RPMI7951 (cell line): ENCODE data around the gene ANKLE1. TPM values are rescaled to one million over a fixed set of nuclear protein-coding genes. Genes with fewer than 3 reads are reported as not detected.
"Not testable (repeated sequence)": the region's sequence is repeated elsewhere in the genome, so short reads cannot be mapped to it uniquely, and the experiment has no call there.

ENCODE experiments used
- DNase-seq: peaks from one replicate; pipeline ENCODE4 v3.0.0-alpha.2; 2012; ENCODE audit warnings: low read depth
- total RNA-seq: library from RNA; depleted of rRNA; stranded (reverse); fragments of >200 nt; shearing (Covaris generic); gene quantifications from 2 replicates; pipeline ENCODE4 v1.2.3, GENCODE V29; 2014

ANKLE1 gene
- total RNA-seq, 1 experiment from 2014 or later = 1.2 TPM

DNA sequence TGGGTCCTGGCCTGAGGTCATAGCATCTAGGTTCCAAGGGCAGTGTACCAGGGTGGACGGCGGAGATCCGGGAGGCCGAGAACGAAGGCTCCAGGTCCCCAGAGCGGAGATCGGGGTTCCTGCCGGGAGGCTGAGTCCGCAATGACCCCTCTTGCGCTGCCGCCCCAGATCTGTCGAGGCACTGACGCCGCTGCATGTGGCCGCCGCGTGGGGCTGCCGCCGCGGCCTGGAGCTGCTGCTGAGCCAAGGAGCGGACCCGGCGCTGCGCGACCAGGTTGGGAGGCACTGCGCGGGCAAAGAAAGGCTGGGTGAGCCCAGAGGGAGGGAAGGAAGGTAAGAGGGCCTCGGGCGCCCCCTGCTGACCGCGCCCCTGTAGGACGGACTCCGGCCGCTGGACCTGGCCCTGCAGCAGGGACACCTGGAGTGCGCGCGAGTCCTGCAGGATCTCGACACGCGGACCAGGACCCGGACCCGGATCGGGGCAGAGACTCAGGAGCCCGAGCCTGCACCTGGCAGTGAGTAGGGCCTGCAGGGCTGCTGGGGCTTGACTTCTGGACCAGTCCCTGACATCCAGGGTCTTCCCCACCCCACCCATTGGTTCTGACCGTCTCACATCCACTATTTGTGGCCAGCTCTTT, 906 bp downstream of the ANKLE1 start:
- DNase-seq = peak; percentile 83

DNA sequence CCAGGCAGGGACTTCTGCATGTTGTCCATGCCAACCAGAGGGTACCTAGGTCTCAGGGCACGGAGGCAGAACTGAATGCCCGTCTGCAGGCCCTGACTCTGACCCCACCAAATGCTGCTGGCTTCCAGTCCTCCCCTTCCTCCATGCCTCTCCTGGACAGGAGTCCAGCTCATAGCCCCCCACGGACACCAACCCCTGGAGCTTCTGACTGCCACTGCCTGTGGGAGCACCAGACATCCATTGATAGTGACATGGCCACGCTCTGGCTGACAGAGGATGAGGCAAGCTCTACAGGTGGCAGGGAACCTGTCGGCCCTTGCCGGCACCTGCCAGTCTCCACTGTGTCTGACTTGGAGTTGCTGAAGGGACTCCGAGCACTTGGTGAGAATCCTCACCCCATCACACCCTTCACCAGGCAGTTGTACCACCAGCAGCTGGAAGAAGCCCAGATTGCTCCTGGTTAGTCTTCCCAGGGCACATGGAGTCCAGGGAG, 1.8 kb downstream of the ANKLE1 start:
- no peak for DNase-seq

DNA sequence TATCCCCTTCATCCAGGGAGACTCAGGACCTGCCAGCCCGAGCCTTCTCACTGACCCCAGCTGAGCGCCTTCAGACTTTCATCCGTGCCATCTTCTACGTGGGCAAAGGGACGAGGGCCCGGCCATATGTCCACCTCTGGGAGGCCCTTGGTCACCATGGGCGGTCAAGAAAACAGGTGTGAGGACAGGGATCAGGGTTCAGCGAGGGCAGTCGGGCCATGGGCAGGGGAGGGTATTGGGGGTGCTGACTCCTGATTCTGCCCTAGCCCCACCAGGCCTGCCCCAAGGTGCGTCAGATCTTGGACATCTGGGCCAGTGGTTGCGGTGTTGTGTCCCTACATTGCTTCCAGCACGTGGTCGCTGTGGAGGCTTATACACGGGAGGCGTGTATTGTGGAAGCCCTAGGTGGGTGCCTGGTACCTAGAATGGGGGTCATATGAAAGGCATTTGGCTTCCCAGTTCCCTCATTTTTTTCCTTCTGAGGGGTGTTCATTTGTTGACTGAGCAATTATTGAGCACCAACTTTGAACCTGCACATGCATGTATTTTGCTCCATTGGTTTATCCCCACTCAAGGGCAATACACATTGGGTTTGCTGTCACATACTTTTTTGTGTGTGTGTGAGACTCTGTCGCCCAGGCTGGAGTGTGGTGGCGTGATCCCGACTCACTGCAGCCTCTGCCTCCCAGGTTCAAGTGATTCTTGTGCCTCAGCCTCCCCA, 3.9 kb downstream of the ANKLE1 start:
- DNase-seq = no peak

DNA sequence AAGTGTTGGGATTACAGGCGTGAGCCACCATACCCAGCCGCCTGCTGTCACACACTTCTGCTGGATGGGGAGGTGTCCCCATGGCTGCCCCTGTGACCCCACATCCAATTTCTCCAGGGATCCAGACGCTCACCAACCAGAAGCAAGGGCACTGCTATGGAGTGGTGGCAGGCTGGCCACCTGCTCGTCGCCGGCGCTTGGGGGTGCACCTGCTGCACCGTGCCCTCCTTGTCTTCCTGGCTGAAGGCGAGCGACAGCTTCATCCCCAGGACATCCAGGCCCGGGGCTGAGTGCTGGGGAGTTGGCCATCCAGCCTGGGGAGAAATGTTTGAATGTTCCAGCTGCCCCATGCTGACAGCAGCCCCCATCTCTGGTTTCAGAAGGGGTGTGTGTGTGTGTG, 4.6 kb downstream of the ANKLE1 start:
- DNase-seq = no peak

DNA sequence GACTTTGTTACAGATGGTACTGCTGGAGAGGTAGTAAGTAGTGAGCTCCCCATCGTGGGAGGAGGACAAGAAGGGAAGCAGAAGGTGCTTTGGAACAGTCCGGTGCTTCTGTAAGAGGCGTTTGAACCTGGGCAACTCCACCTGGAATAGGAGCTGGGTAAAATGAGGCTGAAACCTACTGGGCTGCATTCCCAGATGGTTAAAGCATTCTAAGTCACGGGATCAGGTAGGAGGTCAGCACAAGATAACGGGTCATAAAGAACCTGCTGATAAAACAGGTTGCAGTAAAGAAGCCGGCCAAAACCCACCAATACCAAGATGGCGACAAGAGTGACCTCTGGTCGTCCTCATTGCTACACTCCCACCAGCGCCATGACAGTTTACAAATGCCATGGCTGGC, 5.1 kb downstream of the ANKLE1 start:
- DNase-seq = no peak

DNA sequence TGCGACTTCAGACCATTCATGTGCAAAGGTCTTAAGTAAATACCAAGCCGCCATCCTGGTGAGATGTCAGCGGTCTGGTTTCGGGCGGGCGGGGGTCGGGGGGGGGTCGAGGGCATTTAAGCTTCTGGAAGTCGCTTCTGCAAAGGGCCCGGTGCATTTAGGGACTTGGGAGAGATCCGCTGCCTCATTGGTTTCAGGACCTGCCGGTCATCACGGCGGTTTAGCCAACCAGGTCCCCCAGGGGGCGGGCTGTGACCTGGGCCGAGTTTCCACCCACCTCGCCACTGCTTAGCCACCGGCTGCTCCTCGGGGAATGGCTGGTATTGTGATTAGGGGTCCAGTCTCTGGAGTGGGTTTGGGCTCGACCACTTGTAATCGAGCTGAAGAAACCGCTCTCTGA, 7.8 kb downstream of the ANKLE1 start:
- peak; percentile 81 for DNase-seq

DNA sequence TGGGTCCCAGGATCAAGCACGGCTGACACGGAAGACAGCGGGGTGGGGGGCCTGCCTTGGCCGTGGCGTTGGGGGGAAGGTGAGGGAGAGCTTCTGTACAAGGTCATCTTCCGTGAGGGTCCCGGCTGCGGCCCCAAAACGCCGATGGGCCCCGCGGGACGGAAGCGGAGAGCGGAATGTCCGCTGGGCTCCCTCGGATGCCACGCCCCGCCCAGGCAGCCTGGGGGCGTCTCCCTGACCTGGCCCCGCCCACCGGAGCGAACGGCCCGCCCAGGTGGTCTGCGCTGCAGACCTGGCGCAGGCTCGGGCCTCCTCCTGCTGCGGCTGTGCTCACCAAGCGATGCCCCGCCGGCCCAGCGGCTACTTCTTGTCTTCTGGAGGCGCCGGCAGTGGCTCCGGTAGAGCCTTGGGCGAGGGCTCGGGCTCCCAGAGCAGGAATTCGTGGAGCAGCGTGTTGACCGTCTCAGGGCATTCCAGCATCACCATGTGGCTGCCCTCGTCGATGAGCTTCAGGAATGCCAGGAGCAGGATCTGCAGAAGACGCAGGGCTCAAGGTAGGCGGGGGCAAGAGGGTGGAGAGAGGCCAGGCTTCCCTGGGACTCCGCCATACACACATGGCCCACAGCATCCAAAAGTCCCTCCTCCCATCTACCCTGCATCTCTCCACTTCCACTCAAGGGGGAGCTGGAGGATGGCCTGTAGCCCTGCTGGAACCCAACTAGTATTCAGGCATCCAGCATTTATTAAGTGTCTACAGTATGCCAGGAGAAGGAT, 10.8 kb downstream of the ANKLE1 start:
- DNase-seq = peak; percentile 91

DNA sequence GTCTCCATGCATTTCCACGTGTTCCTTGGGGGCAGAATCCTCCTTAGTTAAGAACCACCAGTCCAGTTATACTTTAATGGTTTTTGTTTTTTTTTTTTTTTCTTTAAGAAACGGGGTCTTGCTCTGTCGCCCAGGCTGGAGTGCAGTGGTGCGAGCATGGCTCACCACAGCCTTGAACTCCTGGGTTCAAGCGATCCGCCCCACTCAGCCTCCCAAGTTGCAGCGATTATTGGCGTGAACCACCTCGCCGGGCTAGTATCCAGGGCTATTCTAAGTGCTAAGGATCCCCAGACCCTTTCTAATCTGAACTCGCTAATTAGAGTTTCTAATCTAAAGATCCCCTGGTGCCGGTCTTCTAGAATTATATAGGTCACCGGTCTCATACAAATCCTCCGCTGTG, 11.9 kb downstream of the ANKLE1 start:
- DNase-seq = no peak

DNA sequence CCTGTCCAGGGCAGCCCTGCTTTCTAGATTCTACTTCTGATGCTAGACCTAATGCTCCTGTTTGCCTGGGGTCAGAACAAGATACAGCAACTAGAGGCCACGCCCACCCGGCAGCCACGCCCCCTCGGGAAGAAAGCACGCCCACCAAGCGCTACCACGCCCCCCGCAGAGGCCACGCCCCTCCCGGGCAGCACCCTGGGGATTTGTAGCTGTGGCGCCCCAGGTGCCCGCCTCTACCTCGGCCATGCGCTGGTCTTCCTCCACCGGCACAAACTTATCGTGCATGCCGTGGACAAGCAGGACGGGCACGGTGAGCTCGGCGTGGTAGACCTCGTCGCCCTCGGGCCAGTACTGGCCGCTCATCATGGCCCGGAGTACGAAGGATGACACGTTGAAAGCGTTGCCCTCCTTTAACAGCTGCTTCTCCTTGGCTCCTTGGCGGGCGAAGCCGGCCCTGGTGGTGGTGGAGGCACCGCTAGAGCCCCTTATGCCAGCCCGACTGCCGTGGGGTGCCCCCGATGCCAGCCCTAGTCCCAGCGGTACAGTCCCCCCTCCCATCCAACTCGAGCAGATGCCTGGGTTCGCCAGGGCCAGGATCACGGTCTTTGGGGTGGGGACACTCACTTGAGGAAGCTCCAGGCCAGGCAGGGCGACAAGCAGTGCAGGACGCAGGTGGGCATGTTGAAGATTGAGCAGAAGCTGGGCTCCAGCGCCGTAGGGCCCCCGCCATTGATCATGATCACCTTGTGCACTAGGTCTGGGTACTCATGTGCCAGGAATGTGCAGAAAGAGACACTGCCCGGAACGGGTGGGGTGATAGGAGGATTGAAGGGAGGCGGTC, 12.6 kb downstream of the ANKLE1 start:
- no peak for DNase-seq

DNA sequence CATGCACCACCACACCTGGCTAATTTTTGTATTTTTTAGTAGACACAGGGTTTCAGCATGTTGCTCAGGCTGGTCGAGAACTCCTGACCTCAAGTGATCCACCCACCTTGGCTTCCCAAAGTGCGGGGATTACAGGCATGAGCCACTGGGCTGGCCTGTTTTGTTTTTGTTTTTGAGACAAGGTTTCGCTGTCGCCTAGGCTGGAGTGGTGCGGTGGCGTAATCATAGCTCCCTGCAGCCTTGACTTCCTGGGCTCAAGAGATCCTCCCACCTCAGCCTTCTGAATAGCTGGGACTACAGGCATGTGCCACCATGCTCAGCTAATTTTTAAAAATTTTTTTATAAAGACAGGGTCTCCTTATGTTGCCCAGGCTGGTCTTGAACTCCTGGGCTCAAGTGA, 13.8 kb downstream of the ANKLE1 start:
- not testable (repeated sequence) for DNase-seq

DNA sequence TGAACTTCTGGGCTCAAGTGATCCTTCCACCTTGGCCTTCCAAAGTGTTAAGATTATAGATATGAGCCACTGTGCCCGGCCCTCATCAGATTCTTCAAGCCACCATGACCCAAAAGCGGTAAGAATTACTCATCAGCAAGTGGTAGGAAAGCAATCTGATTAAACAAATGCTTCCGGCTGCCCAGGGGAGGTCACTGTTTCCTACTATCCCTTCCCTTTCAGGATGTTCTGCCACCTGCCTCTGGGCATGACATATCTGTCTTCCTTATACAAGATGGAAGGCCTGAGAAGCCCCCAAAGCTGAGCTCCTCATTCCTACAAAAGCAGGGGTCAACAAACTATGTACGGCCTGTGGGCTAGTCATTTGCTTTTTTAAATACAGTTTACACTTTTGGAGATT, 14.6 kb downstream of the ANKLE1 start:
- peak; percentile 77 for DNase-seq

DNA sequence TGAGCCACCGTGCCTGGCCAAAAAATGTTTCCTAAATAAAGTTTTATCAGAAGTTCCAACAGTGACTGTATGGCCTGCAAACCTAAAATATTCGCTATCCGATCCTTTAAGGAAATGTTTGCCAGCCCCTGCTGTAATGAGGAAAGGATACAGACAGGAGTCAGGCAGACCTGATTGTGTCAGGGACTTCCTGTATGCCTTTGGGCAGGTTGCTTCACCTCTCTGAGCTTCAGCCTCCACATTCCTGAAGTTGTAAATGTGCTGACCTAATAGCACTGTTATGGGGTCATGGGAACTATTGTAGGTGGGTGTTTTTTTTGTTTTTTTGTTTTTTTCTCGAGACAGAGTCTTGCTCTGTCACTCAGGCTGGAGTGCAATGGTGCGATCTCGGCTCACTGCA, 15.3 kb downstream of the ANKLE1 start:
- no peak for DNase-seq

DNA sequence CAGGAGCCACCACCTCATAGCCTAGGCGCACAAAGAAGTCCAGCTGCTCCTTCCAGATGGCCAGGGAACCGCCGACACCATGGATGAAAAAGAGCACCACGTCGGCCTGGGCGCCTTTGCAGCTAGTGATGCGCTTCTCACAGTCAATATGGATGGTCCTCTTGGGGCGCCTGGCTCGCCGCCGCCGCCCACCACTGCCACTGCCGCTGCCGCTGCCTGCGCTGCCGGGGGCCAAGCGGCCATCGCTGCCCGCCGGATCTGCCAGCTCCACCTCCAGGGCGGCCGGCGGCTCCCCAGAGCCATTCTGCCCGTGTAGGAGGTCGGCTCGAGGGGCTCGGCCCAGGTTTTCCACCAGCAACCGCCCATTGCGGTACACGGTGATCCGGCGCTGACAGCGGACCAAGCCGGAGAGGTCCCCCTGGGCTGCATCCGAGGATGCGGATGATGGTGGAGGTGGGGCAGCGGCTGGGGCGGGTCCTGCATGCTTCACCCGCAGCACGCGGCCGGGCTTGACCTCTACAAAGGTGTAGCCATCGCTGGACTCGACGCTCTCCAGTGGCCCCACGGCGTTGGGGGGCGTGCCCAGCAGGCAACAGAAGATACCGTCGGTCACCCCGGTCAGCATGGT, 19.4 kb downstream of the ANKLE1 start:
- no peak for DNase-seq

DNA sequence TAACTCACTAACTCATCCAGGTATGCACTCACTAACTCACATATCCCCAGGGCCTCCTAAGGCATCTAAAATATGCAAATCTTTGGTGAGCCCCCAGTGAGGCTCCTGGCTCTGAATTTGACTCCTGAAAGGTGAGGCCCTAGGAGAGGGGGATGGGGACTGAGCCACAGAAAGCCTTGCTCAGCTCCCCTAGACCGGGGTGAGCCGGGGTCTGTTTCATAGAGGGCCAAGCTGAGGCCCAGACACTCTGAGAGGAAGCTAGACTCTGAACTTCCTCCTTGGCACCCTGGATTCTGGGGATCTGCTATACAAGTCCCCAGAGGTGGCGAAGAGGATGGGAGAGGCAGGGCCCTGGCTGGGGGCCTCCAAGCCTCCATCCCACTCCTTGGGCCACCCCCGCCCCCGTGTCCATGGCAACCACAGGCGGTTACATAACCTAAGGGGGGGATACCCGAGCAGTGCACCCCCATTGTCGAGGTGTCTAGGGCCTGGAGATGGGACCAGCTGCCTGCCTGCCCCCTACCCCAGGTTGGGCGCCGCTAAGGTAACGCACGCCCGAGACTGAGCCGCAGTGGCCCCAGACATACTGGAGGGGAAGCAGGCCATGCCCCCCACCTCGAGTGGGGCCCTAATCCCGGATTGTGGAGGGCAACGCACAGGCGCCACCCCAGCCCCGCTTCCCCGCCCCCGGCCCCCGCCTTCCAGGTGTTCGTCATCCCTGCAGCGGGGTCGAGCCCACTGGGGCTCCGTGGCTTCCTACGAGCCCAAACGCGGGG, 20.9 kb downstream of the ANKLE1 start:
- DNase-seq = no peak

DNA sequence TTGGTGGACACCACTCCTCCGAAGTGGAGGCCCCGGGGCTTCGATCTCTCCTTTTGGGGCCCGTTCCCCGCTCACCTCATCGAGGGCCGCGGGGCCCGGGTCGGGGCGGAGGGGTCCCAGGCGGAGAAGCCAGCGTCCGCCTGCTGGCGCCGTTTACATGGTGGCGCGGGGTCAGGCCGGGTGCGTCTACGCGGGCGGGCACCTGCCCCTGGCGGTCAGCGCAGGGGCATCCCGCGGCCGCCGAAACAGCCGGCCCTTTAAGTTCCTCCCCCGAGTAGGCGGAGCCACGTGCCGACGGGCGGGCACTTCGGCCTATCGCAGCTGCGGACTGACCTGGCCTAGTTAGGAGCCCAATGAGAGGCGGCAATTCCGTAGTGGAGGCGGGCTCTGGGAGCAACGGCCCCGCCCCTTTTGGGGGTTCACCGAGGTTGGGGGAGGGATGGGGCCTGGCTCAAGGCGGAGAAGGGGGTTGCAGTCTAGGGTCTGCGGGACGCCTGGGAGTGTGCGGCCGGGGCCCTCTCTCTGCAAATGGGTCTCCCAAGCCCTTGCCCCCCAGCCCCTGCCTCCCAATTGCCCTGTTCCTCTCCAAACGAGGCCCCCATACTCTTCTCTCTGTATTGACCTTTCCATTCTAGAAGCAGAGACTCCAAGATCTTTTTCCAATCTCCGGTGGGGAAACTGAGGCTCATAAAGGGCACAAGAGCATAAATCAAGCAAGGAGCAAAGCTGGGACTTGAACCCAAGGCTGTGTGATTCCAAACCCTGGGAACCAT, 21.7 kb downstream of the ANKLE1 start, which contains the start of gene ABHD8:
ABHD8 (minus strand) TSS at position 259 of the 773 bp plus-strand sequence. CDS start 1,809 bp downstream, outside the sequence.
- peak; percentile 91 for DNase-seq

DNA sequence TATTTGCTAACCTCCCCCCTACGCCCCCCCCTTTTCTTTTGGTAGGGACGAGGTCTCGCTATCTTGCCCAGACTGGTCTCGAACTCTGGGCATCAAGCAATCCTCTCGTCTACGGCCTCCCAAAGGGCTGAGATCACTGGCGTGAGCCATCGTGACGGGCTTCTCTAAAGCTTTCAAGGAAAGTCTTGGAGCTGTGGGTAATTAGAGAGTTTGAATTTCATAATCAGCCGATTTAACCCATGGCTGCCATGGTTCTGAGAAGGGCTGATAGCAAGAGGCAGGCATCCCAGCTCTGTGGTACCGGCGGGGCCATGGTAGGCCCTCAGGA, 22.2 kb downstream of the ANKLE1 start:
- DNase-seq = no peak

DNA sequence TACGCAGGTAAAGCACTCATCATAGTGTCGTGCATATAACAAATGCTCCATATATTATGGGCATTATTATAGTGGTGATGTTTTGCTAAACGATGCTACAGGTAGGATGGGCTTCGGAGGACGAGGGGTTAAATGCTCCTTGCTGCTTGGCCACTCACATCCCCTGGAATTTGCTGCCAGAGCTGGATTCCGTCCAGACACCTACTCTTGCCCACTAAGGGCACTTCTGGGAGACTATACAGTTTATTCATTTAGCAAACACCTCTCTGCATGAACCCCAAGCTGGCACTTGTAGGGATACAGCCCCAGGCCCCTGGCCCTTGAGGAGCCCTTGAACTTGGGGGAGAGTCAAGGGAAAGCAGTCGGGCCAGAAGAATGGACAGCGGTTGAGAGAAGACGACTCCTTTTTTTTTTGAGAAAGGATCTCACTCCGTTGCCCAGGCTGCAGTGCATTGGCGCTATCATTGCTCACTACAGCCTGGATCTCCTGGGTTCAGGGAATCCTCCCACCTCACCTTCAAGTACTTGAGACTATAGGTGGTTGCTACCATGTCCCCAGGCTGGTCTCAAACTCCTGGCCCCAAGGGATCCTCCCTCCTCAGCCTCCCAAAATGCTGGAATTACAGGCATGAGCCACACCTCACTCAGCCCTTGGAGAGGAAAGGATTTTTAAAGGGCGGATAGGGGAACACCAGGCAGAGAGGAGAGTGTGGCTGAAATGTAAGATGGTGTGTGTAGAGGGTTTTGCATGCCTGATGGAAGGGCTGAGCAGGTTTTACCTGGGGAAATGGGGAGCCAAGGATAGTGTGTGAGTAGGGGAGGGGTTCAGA, 22.9 kb downstream of the ANKLE1 start:
- no peak for DNase-seq

DNA sequence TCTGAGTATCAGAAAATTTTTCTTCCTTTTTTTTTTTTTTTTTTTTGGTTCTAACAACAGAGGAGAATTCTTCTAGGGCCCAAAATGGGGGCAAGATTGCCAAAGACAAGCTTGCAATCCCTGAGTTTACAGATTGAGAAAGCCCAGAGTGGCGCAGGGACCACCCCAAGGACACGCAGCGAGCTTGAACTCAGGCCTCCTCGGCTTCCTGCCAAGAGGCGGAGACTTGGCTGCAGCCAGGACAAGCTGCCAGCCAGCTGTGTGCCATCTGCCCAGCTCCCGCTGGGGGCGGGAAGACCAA, 23.5 kb downstream of the ANKLE1 start:
- DNase-seq = no peak
